MM.1S (cell line): ENCODE results near the gene LMBRD1.
A peak's percentile ranks its signal among the peaks of the same experiment; 100 is the strongest.

Source experiments
- CTCF ChIP-seq: fragments of 300-600 bp; sonication (generic); IDR thresholded peaks from 2 replicates; pipeline ENCODE4 v1.5.1; 2016; ENCODE audit warnings: antibody characterized with exemption, low read length, mixed read lengths
- EZH2 ChIP-seq: fragments of 300-600 bp; sonication (generic); optimal IDR thresholded peaks from 2 replicates; pipeline ENCODE3; 2017; ENCODE audit warnings: low read depth, mild to moderate bottlenecking, antibody characterized with exemption, low read length, mixed read lengths
- EZH2phosphoT487 ChIP-seq: fragments of 300-600 bp; sonication (generic); IDR thresholded peaks from 2 replicates; pipeline ENCODE4 v1.6.1; 2018; ENCODE audit warnings: antibody characterized with exemption, low read length

- peak; percentile 25 for TF ChIP-seq CTCF
- no peak for TF ChIP-seq EZH2
- no peak for TF ChIP-seq EZH2phosphoT487
These were observed 64.2 kb downstream of the LMBRD1 start for GRCh38 chr6:69732640-69733039.
